Esophagus muscularis mucosa (tissue), 4 donors: ENCODE results near the gene LAMTOR5.

Experiments used
- EP300 ChIP-seq: sonication (generic); formaldehyde crosslinking; IDR thresholded peaks from one replicate; pipeline ENCODE4 v1.6.1; 2017; ENCODE audit warnings: antibody characterized with exemption
- POLR2A ChIP-seq: fragments of 450-650 bp; IDR thresholded peaks from one replicate; pipeline ENCODE4 v1.6.1; 2017; ENCODE audit warnings: antibody characterized with exemption, moderate library complexity, mild to moderate bottlenecking, low read depth
- POLR2AphosphoS5 ChIP-seq, 2 donors: sonication (generic); formaldehyde crosslinking; IDR thresholded peaks; one replicate each; pipeline ENCODE4 v1.6.1; 2017; ENCODE audit warnings: antibody characterized with exemption in 2 of 2
- TF ChIP-seq, protein P1 (sequence below), 3 experiments: fragments of 200-600 bp in 2 of 3; fragments of 450-650 bp in 1 of 3; sonication (generic) in 2 of 3; IDR thresholded peaks; one replicate each; pipeline ENCODE4 v1.5.1; 2017 to 2019; ENCODE audit warnings: antibody characterized with exemption in 3 of 3, mild to moderate bottlenecking in 2 of 3, moderate library complexity in 1 of 3

- TF ChIP-seq, protein P1, sequence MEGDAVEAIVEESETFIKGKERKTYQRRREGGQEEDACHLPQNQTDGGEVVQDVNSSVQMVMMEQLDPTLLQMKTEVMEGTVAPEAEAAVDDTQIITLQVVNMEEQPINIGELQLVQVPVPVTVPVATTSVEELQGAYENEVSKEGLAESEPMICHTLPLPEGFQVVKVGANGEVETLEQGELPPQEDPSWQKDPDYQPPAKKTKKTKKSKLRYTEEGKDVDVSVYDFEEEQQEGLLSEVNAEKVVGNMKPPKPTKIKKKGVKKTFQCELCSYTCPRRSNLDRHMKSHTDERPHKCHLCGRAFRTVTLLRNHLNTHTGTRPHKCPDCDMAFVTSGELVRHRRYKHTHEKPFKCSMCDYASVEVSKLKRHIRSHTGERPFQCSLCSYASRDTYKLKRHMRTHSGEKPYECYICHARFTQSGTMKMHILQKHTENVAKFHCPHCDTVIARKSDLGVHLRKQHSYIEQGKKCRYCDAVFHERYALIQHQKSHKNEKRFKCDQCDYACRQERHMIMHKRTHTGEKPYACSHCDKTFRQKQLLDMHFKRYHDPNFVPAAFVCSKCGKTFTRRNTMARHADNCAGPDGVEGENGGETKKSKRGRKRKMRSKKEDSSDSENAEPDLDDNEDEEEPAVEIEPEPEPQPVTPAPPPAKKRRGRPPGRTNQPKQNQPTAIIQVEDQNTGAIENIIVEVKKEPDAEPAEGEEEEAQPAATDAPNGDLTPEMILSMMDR (IDR thresholded peaks at IDR 0.05), result no peak
- TF ChIP-seq POLR2AphosphoS5 (IDR thresholded peaks at IDR 0.05) (no peak), EP300 (no peak), POLR2A (no peak)
Measured at GRCh38 chr1:110441888-110442287, 34.4 kb upstream of the LAMTOR5 start.
